Subcutaneous adipose tissue (tissue), 4 donors: ENCODE results near the gene VOPP1. TPM values are rescaled to one million over a fixed set of nuclear protein-coding genes. Genes with fewer than 3 reads are reported as not detected.

ENCODE experiments used
- CTCF ChIP-seq: fragments of 450-650 bp; IDR thresholded peaks from one replicate; pipeline ENCODE4 v1.5.1; 2016; ENCODE audit warnings: low read depth, mild to moderate bottlenecking, control low read depth, antibody characterized with exemption, moderate library complexity
- total RNA-seq, 4 donors: library from RNA; depleted of rRNA; stranded (reverse); fragments of >200 nt; gene quantifications; one replicate each; pipeline ENCODE4 v1.1.0, GENCODE V29; 2016

Gene VOPP1
- total RNA-seq, 4 donors from 2014 or later: 36.9 to 60.5 (median 46.1) TPM

GRCh38 chr7:55499591-55499990, 72.7 kb downstream of the VOPP1 start:
- TF ChIP-seq CTCF: no peak

GRCh38 chr7:55498770-55499169, 73.5 kb downstream of the VOPP1 start:
- TF ChIP-seq CTCF: no peak

GRCh38 chr7:55498142-55498541, 74.2 kb downstream of the VOPP1 start:
- TF ChIP-seq CTCF: no peak

GRCh38 chr7:55497521-55497920, 74.8 kb downstream of the VOPP1 start:
- no peak for TF ChIP-seq CTCF

GRCh38 chr7:55496906-55497305, 75.4 kb downstream of the VOPP1 start:
- no peak for TF ChIP-seq CTCF

GRCh38 chr7:55494951-55495350, 77.4 kb downstream of the VOPP1 start:
- TF ChIP-seq CTCF: no peak

GRCh38 chr7:55493408-55493807, 78.9 kb downstream of the VOPP1 start:
- TF ChIP-seq CTCF: no peak

- TF ChIP-seq CTCF: no peak
These were observed 81.0 kb downstream of the VOPP1 start for GRCh38 chr7:55491346-55491745.
